HG03060 (cell line): ENCODE results near the gene APLP2.

Experiments
- ATAC-seq: cut with Tn5 transposase; IDR thresholded peaks from one replicate; pipeline ENCODE4 v1.9.1; 2021; ENCODE audit warnings: low read depth, moderate number of reproducible peaks; ENCODE audit not compliant: unreplicated experiment

The APLP2 gene

GRCh38 chr11:130054966-130055365 lies 14.7 kb upstream of the APLP2 start:
- no peak for ATAC-seq

DNA sequence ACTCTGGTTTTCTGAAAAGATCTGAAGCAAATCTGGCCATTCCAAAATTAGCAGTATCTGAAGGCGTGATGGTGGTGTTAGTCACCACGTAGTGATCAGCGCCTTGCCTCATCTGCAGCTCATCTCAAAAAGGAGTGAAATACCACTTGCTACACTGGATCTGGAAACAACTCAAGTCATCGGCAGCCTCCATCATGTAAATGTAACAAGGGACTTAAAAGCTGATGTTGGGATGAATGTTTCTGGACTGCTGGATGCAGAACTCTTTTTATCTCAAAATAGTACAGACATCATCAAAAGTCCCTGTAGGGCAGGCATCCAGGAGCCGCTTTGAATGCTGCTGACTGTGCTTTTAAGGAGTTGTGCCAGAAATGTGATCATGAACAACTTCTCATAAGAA lies 14.1 kb upstream of the APLP2 start:
- ATAC-seq = no peak

DNA sequence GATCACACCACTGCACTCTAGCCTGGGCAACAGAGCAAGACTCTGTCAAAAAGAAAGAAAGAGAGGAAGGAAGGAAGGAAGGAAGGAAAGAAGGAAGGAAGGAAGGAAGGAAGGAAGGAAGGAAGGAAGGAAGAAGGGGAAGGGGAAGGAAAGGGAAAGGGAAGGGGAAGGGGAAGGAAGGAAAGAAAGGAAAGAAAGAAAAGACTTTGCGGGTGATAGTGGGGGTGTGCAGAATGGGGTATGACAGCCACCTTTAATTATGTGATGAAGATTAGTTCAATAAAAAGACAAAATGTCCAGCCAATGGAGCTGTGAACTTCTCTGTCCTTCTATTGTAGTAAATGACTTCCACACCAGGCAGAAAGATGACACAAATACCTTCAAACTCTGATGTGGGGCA lies 8.7 kb upstream of the APLP2 start:
- no peak for ATAC-seq

GRCh38 chr11:130062026-130062425 lies 7.7 kb upstream of the APLP2 start:
- ATAC-seq = no peak

- no peak for ATAC-seq
Measured at GRCh38 chr11:130063451-130063850, 6.2 kb upstream of the APLP2 start.

- ATAC-seq = no peak
Measured at GRCh38 chr11:130064596-130064995, 5.1 kb upstream of the APLP2 start.

- ATAC-seq = no peak
Measured at GRCh38 chr11:130066338-130066737, 3.4 kb upstream of the APLP2 start.

GRCh38 chr11:130068546-130068985 lies 1.1 kb upstream of the APLP2 start:
- ATAC-seq = no peak

DNA sequence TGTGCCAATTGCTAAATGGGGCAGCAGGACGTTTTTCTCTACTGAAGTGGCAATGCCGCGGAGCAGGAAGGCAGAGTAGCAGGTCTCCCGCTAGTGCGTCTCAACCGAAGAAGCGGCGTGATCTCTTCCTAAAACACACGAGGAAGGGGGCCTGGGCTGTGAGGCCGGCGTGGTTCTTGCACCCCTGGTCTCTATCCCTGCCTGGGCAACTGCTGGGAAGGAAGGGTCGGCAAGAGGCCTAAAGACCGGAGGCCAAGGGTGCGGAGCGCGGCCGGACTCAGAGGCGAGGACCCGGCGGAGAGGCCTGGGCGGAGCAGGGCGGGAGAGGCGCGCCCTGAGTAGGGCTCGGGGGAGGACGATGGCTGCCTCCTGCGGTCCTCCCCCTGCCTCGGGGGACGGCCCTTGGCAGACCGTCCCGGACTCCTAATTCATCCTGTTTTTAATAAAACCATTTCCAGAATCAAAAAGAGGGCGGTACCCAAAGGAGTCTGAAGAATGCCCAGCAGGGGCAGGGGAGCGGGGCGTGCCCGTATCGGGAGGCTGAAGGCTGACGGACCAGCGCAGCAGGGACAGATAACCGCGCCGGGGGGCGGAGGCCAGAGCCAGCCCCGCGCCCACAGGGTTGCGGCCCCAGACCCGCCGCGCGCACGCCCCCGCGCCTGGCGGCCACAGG lies 572 bp upstream of the APLP2 start:
- peak; percentile 25 for ATAC-seq

DNA sequence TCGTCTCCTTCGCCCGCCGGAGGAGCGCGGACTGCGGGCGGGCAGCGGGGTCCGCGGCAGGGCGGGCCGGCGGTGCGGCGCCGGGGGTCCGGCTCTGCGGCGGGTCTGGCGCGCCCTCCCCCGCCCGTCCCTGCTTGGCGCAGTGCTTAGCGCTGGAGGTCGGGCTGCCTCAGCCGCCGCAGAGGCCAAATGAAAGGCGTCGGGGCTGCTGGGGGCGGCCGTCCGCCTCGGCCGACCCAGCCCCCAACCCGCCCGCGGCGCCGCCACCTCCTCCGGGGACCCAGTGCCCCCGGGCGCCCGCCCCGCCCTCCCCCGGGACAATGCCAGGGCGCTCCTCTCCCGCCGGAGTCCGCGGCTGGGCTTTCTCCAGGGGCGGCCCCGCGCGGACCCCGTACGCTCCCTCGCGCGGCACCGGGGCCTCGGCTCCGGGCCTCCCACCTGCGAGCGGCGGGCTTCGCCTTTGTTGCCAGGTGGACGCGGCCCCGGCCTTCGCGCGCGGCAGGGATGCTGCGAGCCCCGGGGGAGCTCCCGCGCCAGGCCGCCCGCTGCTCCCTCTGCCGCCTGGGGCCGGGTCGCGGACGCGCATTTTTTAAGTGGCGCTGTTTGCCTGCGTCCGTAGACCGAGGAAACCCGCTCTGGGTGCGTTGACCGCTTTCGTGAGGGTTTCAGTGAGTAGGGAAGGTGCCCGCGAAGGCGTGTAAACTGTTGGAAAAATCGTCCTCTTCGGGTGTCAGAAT lies 583 bp downstream of the APLP2 start:
- ATAC-seq = no peak

GRCh38 chr11:130070846-130071200 lies 1.1 kb downstream of the APLP2 start:
- no peak for ATAC-seq

DNA sequence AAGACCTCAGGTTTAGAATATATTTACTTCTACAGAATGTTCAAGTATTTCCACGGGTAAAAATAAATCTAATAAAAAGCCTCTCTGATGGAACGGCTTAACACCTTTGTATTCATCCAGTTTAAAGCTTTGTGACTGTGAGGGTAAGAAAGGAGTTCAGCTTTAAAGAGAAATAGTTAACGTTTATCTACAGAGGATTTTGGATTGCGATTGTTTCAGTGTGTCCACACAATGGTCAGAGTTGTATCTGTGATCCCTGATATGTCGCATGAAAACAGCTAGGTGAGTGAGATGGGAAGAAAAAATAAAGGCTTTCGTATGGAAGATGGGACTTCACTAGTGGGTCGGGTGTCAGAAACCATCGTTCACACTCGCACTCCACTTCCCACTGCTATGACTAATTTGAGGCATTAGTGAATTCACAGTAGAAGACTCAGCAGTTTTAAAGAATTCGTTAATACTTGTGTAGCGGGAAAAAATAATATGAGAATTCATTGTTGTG lies 1.6 kb downstream of the APLP2 start:
- ATAC-seq = no peak

GRCh38 chr11:130074736-130075135 lies 5.0 kb downstream of the APLP2 start:
- ATAC-seq = no peak

DNA sequence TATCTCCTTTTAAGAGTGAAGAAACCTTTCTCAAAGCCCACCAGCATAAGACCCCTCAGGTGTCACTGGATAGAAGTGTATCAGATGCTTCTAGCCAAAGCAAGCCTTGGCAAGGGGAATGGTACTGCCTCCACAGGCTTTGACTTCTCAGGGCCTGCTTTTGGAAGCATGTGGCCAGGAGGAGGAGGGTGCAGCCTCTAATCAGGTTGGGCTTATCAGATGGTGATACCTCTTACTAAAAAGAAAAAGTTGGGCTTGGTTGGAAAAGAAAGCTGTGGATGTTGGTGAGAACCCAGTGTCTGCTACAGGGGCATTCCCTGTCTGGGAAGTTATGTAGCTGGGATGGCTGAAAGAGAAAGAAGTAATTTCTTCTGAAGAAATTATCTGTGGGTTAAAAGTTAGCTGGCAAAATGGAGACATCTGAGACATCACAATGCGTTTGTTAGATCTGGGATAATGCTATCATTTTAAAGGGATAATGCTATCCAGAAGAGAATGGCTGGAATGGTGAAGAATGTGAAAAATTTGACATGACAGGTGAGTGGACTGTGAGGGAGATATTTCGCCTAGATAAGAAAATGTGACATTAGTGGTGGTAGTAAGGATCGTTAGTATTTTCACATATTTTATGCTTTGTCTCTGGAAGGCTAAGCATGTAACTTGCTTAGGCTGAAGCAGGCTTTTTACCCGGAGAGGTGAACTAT lies 7.2 kb downstream of the APLP2 start:
- no peak for ATAC-seq

DNA sequence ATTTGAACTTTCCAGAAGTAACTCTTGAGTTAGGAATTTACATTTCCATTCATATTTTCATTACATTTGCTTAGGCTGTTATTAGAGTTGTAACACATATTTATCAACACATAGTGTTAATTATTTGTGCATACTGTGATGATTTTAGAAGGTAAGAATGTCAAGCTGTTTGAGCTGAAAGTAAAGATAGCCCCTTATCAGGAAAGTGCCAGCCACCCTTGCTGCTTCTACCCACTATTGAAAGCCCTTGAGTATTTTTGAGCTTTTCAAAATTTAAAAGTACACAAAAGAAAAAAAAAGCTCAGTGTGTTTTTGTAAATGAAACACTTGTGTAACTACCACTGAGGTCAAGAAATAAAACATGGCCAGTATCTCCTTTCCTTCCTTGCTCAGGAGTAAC lies 8.0 kb downstream of the APLP2 start:
- ATAC-seq = no peak

DNA sequence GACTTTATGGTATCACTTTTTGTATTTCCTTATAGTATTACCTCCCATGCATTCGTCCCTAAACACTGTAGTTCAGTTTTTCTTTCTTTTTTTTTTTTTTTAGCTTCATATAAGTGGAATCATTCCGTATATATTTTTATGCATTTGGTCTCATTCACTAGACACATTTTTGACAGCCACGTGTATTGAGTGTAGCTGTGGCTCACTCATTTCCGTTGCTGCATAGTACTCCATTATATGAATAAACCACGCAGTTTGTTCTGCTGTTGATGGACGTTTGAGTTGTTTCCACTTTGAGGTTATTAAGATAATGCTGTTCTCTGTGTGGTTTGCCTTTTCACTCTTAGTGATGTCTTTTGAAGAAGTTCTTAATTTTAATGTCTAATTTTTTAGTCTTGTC lies 8.4 kb downstream of the APLP2 start:
- no peak for ATAC-seq

DNA sequence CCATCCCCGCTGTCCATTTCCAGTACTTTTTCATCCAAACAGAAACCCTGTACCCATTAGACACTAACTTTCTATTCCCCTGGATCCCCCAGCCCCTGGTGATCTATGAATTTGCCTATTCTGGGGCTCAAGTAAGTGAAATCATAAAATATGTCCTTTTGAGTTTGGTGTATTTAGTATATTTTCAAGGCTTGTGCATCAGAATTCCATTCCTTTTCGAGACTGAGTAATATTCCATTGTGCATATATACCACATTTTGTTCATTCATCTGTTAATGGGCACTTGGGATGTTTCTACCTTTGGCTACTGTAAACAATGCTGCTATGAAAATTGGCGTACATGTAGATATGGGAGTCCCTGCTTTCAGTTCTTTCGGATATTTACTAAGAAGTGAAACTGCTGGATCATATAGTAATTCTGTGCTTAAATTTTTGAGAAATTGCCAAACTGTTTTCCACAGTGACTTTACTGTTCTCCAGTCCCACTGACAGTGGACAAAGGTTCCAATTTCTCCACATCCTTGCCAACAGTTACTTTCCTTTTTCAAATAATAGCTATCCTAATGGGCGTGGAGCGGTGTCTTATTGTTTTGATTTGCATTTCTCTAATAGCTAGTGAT lies 16.1 kb downstream of the APLP2 start:
- ATAC-seq = no peak

DNA sequence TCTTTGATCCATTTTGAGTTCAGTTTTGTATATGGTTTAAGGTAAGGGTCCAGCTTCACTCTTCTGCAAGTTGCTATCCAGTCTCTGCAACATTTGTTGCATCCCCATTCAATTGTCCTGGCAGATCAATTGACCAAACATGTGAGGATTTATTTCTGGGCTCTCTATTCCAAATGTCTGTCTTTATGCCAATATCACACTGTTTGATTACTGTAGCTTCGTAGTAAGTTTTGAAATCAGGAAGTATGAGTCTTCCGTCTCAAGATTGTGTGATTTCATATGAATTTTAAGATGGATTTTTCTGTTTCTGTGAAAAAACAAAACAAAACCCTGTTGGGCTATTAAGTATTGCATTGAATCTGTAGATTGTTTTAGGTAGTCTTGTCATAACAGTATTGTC lies 17.0 kb downstream of the APLP2 start:
- ATAC-seq = no peak

DNA sequence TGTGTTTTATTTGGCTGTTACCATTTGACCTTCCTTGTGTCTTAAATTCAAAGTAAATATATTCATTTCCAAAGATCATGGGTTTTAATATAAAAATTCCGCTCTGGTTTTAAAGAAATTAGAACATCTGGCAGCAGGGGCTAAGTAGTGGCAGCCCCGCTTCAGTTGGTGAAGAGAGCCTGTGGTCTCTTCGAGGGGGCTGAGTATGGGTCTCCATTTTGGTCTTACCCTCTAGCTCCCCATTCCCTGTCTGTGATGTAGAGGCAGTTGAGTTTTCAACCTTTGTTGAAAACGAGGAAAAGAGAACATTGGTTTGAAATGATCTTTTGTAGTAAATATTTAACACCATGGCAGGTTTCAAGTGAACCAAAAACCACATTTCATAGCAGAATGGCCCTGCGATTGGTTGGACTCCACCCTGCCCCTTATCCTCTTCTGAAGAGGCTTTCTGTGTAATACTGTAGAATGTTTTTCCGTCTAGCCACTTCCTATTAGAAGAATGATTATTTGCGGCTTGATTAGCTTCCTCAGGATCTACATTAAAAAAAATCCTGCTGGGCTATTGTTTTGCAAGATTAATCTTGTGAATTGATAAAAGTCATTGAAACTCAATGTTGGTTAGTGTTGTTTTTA lies 17.7 kb downstream of the APLP2 start:
- no peak for ATAC-seq

DNA sequence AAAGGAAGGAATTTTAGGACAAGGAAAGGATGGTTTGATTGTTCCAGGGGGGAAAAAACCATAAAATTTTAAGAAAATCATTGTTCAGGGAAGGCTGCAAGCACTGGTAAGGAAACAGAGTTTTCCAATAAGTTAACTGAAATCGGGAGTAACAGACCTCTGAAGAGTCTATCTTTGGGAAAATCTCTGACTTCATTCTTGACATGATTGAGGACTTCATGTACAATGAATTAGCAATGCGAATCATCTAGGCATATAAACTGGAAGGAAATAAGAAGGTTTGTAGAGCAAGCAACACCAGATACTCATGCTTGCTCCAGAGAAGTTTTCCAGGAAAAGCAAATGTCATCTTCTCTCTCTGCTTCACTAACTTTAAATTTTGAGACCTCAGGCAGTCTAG lies 18.5 kb downstream of the APLP2 start:
- no peak for ATAC-seq
